Measurements from ENCODE around the gene PM20D1. TPM values are rescaled to one million over a fixed set of nuclear protein-coding genes. Genes with fewer than 3 reads are reported as not detected.

Gene PM20D1
- total RNA-seq, result under 1 TPM; 0.71 to 0.82 TPM

GRCh38 chr1:205849619-205850355, at the start of gene PM20D1:
Gene PM20D1 (minus strand): TSS chr1:205850132. CDS start chr1:205850072, 60 bp downstream.

GRCh38 chr1:205812878-205813754, 36.8 kb downstream of the PM20D1 start, which contains the start of gene SLC41A1:
Gene SLC41A1 (minus strand): TSS chr1:205813198. CDS start chr1:205810441, 2,757 bp downstream.

Other genes with a start within 250 kb of the PM20D1 start
- 10 to 100 TPM; 94.8 to 98.1 TPM for gene ELK4, start 218.1 kb downstream of the PM20D1 start, total RNA-seq
- gene SLC45A3, start 169.6 kb downstream of the PM20D1 start, total RNA-seq, result under 1 TPM in 1 of 2 experiments, not detected in 1; 0.05 TPM
- 100 to 1,000 TPM; 178 to 187 TPM for gene NUCKS1, start 100.0 kb downstream of the PM20D1 start, total RNA-seq
- gene RAB29, start 74.7 kb downstream of the PM20D1 start, total RNA-seq, result 10 to 100 TPM; 53.4 to 56.5 TPM
- 10 to 100 TPM; 10.8 to 11.5 TPM for gene SLC41A1, start 36.9 kb downstream of the PM20D1 start, total RNA-seq
- gene SLC26A9, start 93.3 kb upstream of the PM20D1 start, total RNA-seq, result not detected
- gene RAB7B, start 153.3 kb upstream of the PM20D1 start, total RNA-seq, result not detected
- not detected for gene CTSE, start 173.8 kb upstream of the PM20D1 start, total RNA-seq
- not detected for gene RHEX, start 203.0 kb upstream of the PM20D1 start, total RNA-seq